ENCODE results near the gene FES. TPM values are rescaled to one million over a fixed set of nuclear protein-coding genes. Genes with fewer than 3 reads are reported as not detected.
A peak's percentile ranks its signal among the peaks of the same experiment; 100 is the strongest.

Gene FES
- total and polyA plus RNA-seq, 2 of the 13 experiments (the other 11 are each of a cell fraction or from before 2014, with no cell fraction given), result 4.0 to 9.5 TPM

- TF ChIP-seq ZNF431 (CRISPR knock-in tag; IDR thresholded peaks at IDR 0.05; ENCODE audit: borderline replicate concordance, low read depth) (no peak), MAFG (CRISPR knock-in tag; IDR thresholded peaks at IDR 0.05) (no peak), ZSCAN29 (CRISPR knock-in tag; conservative IDR thresholded peaks at IDR 0.05) (no peak), MTF1 (CRISPR knock-in tag; IDR thresholded peaks at IDR 0.05) (no peak), SYNCRIP (IDR thresholded peaks at IDR 0.05; ENCODE audit: insufficient read depth, low read depth, low read length) (no peak), GFI1 (CRISPR knock-in tag; IDR thresholded peaks at IDR 0.05; ENCODE audit: borderline replicate concordance) (no peak), DNMT3B (CRISPR knock-in tag; conservative IDR thresholded peaks at IDR 0.05) (no peak), XBP1 (CRISPR knock-in tag; IDR thresholded peaks at IDR 0.05) (no peak), ZNF333 (CRISPR knock-in tag; IDR thresholded peaks at IDR 0.05; ENCODE audit: borderline replicate concordance) (no peak), NONO (IDR thresholded peaks at IDR 0.05) (no peak), NONO (CRISPR knock-in tag; conservative IDR thresholded peaks at IDR 0.05) (no peak), ZNF792 (CRISPR knock-in tag; IDR thresholded peaks at IDR 0.05) (no peak), ZBTB1 (CRISPR knock-in tag; IDR thresholded peaks at IDR 0.05; ENCODE audit: borderline replicate concordance) (no peak), ATM (IDR thresholded peaks at IDR 0.05; ENCODE audit: borderline replicate concordance) (no peak), ZNF513 (CRISPR knock-in tag; conservative IDR thresholded peaks at IDR 0.05) (no peak), YY1 (IDR thresholded peaks at IDR 0.05; ENCODE audit: insufficient read depth, insufficient replicate concordance, low read depth, low read length) (peak; percentile 20), RBFOX2 (IDR thresholded peaks at IDR 0.05; ENCODE audit: low read depth, low read length) (no peak), ZNF12 (CRISPR knock-in tag; IDR thresholded peaks at IDR 0.05) (no peak), ZNF768 (CRISPR knock-in tag; IDR thresholded peaks at IDR 0.05) (no peak), ZMAT5 (CRISPR knock-in tag; IDR thresholded peaks at IDR 0.05; ENCODE audit: borderline replicate concordance, low read depth) (no peak), ARNT (IDR thresholded peaks at IDR 0.05) (no peak), CAMTA2 (CRISPR knock-in tag; IDR thresholded peaks at IDR 0.05; ENCODE audit: borderline replicate concordance) (no peak), PRPF4 (IDR thresholded peaks at IDR 0.05; ENCODE audit: low read depth, low read length, poor library complexity, severe bottlenecking) (no peak), ZBTB39 (CRISPR knock-in tag; IDR thresholded peaks at IDR 0.05) (no peak), ZBTB10 (CRISPR knock-in tag; IDR thresholded peaks at IDR 0.05; ENCODE audit: borderline replicate concordance) (no peak)
These were observed 50.1 kb downstream of the FES start (continued) for GRCh38 chr15:90934256-90934948.

All from HepG2 (cell line).